Sigmoid colon (tissue), 7 donors: ENCODE measurements around the gene SLC25A41. TPM values are rescaled to one million over a fixed set of nuclear protein-coding genes. Genes with fewer than 3 reads are reported as not detected.

Experiments used
- DNase-seq: peaks from one replicate; pipeline ENCODE4 v3.0.0-alpha.2; 2019
- H3K27ac ChIP-seq, 4 donors: fragments of 200-600 bp; sonication (generic); one replicate each; pipeline ENCODE4 v1.5.1; 2016 to 2019; ENCODE audit warnings: mild to moderate bottlenecking in 1 of 4
- H3K27me3 ChIP-seq, 3 donors: fragments of 200-600 bp; sonication (generic); one replicate each; pipeline ENCODE4 v1.5.1; 2019; ENCODE audit warnings: mild to moderate bottlenecking in 1 of 3
- H3K36me3 ChIP-seq, 4 donors: fragments of 200-600 bp; sonication (generic); one replicate each; pipeline ENCODE4 v1.5.1; 2016 to 2019
- H3K4me1 ChIP-seq, 4 donors: fragments of 200-600 bp; sonication (generic); one replicate each; pipeline ENCODE4 v1.5.1; 2017 to 2019
- H3K4me3 ChIP-seq, 4 donors: fragments of 200-600 bp; sonication (generic); one replicate each; pipeline ENCODE4 v1.5.1; 2017 to 2019; ENCODE audit warnings: mild to moderate bottlenecking in 2 of 4, moderate library complexity in 1 of 4
- H3K9me3 ChIP-seq, 4 donors: fragments of 200-600 bp in 3 of 4; sonication (generic) in 3 of 4; one replicate each; pipeline versions ENCODE4 v1.5.1 to v1.6.1; 2013 to 2019
- EP300 ChIP-seq, 4 donors: sonication (generic); formaldehyde crosslinking; IDR thresholded peaks; one replicate each; pipeline ENCODE4 v1.6.1; 2017; ENCODE audit warnings: antibody characterized with exemption in 4 of 4
- POLR2A ChIP-seq, 2 donors: fragments of 450-650 bp; IDR thresholded peaks; one replicate each; pipeline ENCODE4 v1.6.1; 2016; ENCODE audit warnings: antibody characterized with exemption in 2 of 2, mild to moderate bottlenecking in 2 of 2, moderate library complexity in 2 of 2
- POLR2AphosphoS5 ChIP-seq, 4 donors: sonication (generic); formaldehyde crosslinking; IDR thresholded peaks; one replicate each; pipeline ENCODE4 v1.6.1; 2017; ENCODE audit warnings: antibody characterized with exemption in 4 of 4
- WGBS, 2 donors: extraction: QIAGEN DNeasy Blood & Tissue Kit; methylation state at CpG; one replicate each; pipeline ENCODE4 v1.1.7; 2013; 5-methylcytosine and 5-hydroxymethylcytosine counted together
- intact Hi-C: fragments of 100-400 bp; cut with DNase I; formaldehyde crosslinking; loops from one replicate; pipeline ENCODE4 v1.15.1; 2023
- polyA plus RNA-seq, 3 donors: library from polyadenylated mRNA; stranded (reverse); fragments of 200-250 nt; gene quantifications; one replicate each; pipeline ENCODE4 v1.2.3, GENCODE V29; 2013
- total RNA-seq, 4 donors: library from RNA; depleted of rRNA; stranded (reverse); fragments of >200 nt; gene quantifications; one replicate each; pipeline ENCODE4 v1.1.0, GENCODE V29; 2016
- TF ChIP-seq, protein P1 (sequence below), 4 experiments: fragments of 450-650 bp in 3 of 4; fragments of 200-600 bp in 1 of 4; IDR thresholded peaks; one replicate each; pipeline ENCODE4 v1.5.1; 2016 to 2019; ENCODE audit warnings: antibody characterized with exemption in 4 of 4, mild to moderate bottlenecking in 3 of 4, moderate library complexity in 2 of 4
- donor health status: healthy with polysubstance abuse.
- donor health status: Bipolar disorder and iron deficiency.
- donor health status: healthy.

SLC25A41 gene
- total and polyA plus RNA-seq, 7 donors = 0.60 to 1.4 (median 1.1) TPM; not detected in 2

DNA sequence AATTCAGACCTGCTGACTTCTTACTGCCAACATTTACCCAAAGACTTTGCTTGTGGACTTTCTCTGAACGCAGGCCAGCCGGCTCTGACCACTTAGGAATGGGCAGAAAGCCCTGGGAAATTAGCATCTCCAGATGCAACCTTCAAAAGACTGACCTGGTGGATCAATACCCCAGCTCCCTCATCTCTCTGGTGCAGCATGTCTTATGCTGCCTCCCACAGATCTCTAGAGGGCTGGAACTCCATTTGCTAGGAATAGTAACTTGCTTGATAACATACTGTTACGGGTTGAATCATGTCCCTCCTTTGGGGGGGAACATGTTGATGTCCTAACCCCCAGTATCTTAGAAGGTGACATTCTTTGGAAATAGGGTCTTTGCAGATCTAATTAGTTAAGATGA lies 12.9 kb upstream of the SLC25A41 start:
- H3K27ac ChIP-seq = no peak overlapping the region
- TF ChIP-seq POLR2A (IDR thresholded peaks at IDR 0.05) = no peak
- TF ChIP-seq EP300 (IDR thresholded peaks at IDR 0.05) = no peak
- TF ChIP-seq POLR2AphosphoS5 (IDR thresholded peaks at IDR 0.05) = no peak
- TF ChIP-seq, protein P1, sequence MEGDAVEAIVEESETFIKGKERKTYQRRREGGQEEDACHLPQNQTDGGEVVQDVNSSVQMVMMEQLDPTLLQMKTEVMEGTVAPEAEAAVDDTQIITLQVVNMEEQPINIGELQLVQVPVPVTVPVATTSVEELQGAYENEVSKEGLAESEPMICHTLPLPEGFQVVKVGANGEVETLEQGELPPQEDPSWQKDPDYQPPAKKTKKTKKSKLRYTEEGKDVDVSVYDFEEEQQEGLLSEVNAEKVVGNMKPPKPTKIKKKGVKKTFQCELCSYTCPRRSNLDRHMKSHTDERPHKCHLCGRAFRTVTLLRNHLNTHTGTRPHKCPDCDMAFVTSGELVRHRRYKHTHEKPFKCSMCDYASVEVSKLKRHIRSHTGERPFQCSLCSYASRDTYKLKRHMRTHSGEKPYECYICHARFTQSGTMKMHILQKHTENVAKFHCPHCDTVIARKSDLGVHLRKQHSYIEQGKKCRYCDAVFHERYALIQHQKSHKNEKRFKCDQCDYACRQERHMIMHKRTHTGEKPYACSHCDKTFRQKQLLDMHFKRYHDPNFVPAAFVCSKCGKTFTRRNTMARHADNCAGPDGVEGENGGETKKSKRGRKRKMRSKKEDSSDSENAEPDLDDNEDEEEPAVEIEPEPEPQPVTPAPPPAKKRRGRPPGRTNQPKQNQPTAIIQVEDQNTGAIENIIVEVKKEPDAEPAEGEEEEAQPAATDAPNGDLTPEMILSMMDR (IDR thresholded peaks at IDR 0.05) = no peak
- H3K36me3 ChIP-seq = peaks cover 0 to 72% (median 0%) of the 10 kb centered on the region in 4 donors
- no peaks in the 10 kb centered on the region for H3K4me1 ChIP-seq
- H3K4me3 ChIP-seq = no peak overlapping the region
- DNase-seq = no peak
- H3K27me3 ChIP-seq = no peaks in the 10 kb centered on the region
- WGBS, 2 donors = 96% methylated on average over 3 of the region's 3 CpGs
- no peaks in the 10 kb centered on the region for H3K9me3 ChIP-seq
- intact Hi-C loops = no loop called here

DNA sequence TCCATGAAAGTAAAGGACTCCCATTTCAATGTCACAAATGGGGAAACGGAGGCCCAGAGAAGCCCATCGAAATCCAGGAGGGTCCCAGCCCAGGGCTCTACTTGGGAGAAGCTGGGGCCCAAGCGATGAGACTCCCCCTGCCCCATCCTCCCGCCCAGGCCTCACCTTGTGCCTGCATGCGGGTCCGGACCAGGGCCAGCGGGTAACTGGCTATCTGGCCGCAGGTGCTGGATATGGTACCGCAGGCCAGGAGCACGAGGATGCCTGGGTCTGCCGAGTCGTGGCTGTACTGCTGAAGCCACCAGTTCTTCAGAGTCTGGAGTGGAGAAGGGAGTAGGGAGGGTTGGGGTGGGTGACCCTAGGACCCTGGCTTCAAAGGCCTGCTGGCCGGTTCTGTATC lies 10.4 kb upstream of the SLC25A41 start:
- TF ChIP-seq, protein P1 (IDR thresholded peaks at IDR 0.05) = no peak
- no peak for TF ChIP-seq POLR2A (IDR thresholded peaks at IDR 0.05)
- no peak for TF ChIP-seq POLR2AphosphoS5 (IDR thresholded peaks at IDR 0.05)
- TF ChIP-seq EP300 (IDR thresholded peaks at IDR 0.05) = no peak
- Histone ChIP-seq H3K36me3 (peaks cover 0 to 56% (median 0%) of the 10 kb centered on the region in 4 donors), H3K27ac (no peak overlapping the region), H3K4me3 (no peak overlapping the region), H3K27me3 (no peaks in the 10 kb centered on the region), H3K9me3 (no peaks in the 10 kb centered on the region), H3K4me1 (no peaks in the 10 kb centered on the region)
- DNase-seq = no peak
- intact Hi-C loops = no loop called here
- WGBS, 2 donors = 92 to 94% methylated on average over 13 of the region's 13 CpGs

DNA sequence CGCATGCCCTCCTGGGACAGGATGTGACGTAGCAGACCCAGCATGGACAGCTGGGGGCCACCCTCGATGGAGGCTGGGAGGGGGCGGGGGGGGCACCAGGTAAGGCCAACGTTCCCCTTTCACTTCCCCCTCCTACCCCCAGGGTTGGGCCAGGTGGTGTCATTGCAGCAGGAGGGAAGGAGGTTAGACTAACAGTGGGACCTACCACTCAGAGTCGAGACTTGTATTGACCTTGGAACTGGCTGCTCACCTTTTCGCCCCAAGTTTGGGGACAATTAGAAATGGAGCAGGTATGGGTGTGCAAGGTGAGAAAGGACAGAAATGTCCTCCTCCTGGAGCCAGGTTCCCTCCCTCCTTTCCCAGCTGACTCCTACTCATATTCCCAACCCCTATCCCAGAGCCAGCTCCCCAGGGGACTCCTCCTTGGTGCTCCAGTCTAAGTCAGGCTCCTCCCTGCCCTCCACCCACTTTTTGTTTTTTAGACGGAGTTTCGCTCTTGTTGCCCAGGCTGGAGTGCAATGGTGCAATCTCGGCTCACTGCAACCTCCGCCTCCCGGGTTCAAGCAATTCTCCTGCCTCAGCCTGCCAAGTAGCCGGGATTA lies 8.6 kb upstream of the SLC25A41 start:
- Histone ChIP-seq H3K4me1 (no peaks in the 10 kb centered on the region), H3K36me3 (peaks cover 0 to 48% (median 0%) of the 10 kb centered on the region in 4 donors), H3K4me3 (no peak overlapping the region), H3K27me3 (no peaks in the 10 kb centered on the region), H3K27ac (no peak overlapping the region), H3K9me3 (no peaks in the 10 kb centered on the region)
- intact Hi-C loops = no loop called here
- 84 to 85% methylated on average over 13 of the region's 13 CpGs for WGBS, 2 donors
- TF ChIP-seq POLR2A (IDR thresholded peaks at IDR 0.05) = no peak
- TF ChIP-seq EP300 (IDR thresholded peaks at IDR 0.05) = no peak
- TF ChIP-seq, protein P1 (IDR thresholded peaks at IDR 0.05) = no peak
- no peak for TF ChIP-seq POLR2AphosphoS5 (IDR thresholded peaks at IDR 0.05)
- no peak for DNase-seq

DNA sequence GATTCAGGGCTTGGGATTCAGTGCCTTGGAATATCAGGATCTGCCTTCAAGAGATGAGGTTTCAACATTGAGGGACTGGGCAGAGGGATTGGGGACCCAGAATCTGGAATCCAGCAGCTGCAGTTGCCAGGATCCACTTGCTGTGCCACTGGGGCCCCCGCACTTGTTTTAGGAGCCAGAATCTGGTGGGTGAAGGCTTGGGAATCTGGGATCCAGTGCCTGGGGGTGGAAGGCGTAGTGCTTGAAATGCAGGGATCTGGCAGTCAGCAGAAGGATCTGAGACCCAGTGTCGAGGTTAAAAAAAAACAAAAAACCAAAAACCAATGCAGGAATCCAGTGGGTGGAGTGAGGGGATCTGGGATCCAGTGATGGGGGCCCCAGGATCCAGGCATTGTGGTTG lies 7.3 kb upstream of the SLC25A41 start:
- no peaks in the 10 kb centered on the region for H3K27me3 ChIP-seq
- H3K4me1 ChIP-seq = no peaks in the 10 kb centered on the region
- intact Hi-C loops = no loop called here
- H3K9me3 ChIP-seq = no peaks in the 10 kb centered on the region
- TF ChIP-seq POLR2A (IDR thresholded peaks at IDR 0.05) (no peak), POLR2AphosphoS5 (IDR thresholded peaks at IDR 0.05) (no peak), EP300 (IDR thresholded peaks at IDR 0.05) (no peak)
- TF ChIP-seq, protein P1 (IDR thresholded peaks at IDR 0.05) = no peak
- no peak for DNase-seq
- H3K36me3 ChIP-seq = peaks cover 0 to 35% (median 2%) of the 10 kb centered on the region in 4 donors
- H3K27ac ChIP-seq = no peak overlapping the region
- H3K4me3 ChIP-seq = no peak overlapping the region
- 88 to 90% methylated on average over 3 of the region's 3 CpGs for WGBS, 2 donors

DNA sequence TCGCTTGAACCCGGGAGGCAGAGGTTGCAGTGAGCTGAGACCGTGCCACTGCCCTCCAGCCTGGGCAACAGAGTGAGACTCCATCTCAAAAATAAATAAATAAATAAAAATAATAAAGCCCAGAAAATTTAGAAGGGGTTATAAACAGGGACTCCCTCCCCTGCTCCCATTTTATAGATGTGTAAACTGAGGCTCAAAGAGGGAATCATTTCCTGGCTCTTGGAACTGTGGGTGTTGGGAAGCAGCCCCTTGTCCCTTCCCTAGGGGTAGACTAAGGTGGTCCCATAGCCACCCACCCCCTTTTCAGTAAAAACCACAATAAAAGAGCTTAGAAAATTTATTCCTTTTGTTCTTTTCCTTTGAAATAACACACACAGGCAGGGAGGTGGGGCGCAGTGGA lies 6.2 kb upstream of the SLC25A41 start:
- H3K4me1 ChIP-seq = no peaks in the 10 kb centered on the region
- TF ChIP-seq EP300 (IDR thresholded peaks at IDR 0.05) (no peak), POLR2AphosphoS5 (IDR thresholded peaks at IDR 0.05) (no peak), POLR2A (IDR thresholded peaks at IDR 0.05) (no peak)
- TF ChIP-seq, protein P1 (IDR thresholded peaks at IDR 0.05) = no peak
- peaks cover 0 to 23% (median 2%) of the 10 kb centered on the region in 4 donors for H3K36me3 ChIP-seq
- no peaks in the 10 kb centered on the region for H3K9me3 ChIP-seq
- DNase-seq = no peak
- H3K27me3 ChIP-seq = no peaks in the 10 kb centered on the region
- H3K4me3 ChIP-seq = no peak overlapping the region
- 91 to 96% methylated on average over 4 of the region's 4 CpGs for WGBS, 2 donors
- no peak overlapping the region for H3K27ac ChIP-seq
- intact Hi-C loops = no loop called here
